DOHH2 (cell line): ENCODE results near the gene RNF8.

Experiments used
- CTCF ChIP-seq: fragments of 200-600 bp; sonication (generic); IDR thresholded peaks from one replicate; pipeline ENCODE4 v1.5.1; 2014; ENCODE audit warnings: antibody characterized with exemption, mild to moderate bottlenecking, low read depth, low read length; ENCODE audit not compliant: poor library complexity, severe bottlenecking
- EZH2phosphoT487 ChIP-seq: fragments of 200-600 bp; sonication (generic); IDR thresholded peaks from 2 replicates; pipeline ENCODE4 v1.6.1; 2017; ENCODE audit warnings: borderline replicate concordance, mild to moderate bottlenecking, antibody characterized with exemption, low read length, moderate library complexity, mixed read lengths

- no peak for TF ChIP-seq CTCF
- no peak for TF ChIP-seq EZH2phosphoT487
Observed at GRCh38 chr6:37389857-37390256, 36.1 kb downstream of the RNF8 start.
